GM23248 (cell line): ENCODE measurements around the gene TBX21.

Experiments
- EZH2 ChIP-seq: fragments of 200-600 bp; sonication (generic); IDR thresholded peaks from 2 replicates; pipeline ENCODE4 v1.6.1; 2018; ENCODE audit warnings: antibody characterized with exemption, mild to moderate bottlenecking; ENCODE audit not compliant: insufficient read depth, poor library complexity, severe bottlenecking
- EZH2phosphoT487 ChIP-seq: fragments of 200-600 bp; sonication (generic); IDR thresholded peaks from 2 replicates; pipeline ENCODE4 v1.6.1; 2018; ENCODE audit warnings: antibody characterized with exemption, moderate library complexity, mild to moderate bottlenecking, low read depth; ENCODE audit not compliant: insufficient read depth

- no peak for TF ChIP-seq EZH2
- TF ChIP-seq EZH2phosphoT487: no peak
These were observed 58.0 kb downstream of the TBX21 start for GRCh38 chr17:47791025-47791424.
